Nephron progenitor cell (in vitro differentiated cells): ENCODE data around the gene TMIGD2.

ENCODE experiments used
- DNase-seq: peaks from one replicate; pipeline ENCODE4 v3.0.0; 2021
- H3K27ac Mint-ChIP-seq: 2 replicates; pipeline ENCODE4 v1.8.0; 2021; ENCODE audit warnings: mild to moderate bottlenecking, moderate library complexity, mixed read lengths
- H3K27me3 Mint-ChIP-seq: 2 replicates; pipeline ENCODE4 v1.8.0; 2021; ENCODE audit warnings: mild to moderate bottlenecking, low read depth, mixed read lengths; ENCODE audit not compliant: poor library complexity
- H3K36me3 Mint-ChIP-seq: 2 replicates; pipeline ENCODE4 v1.8.0; 2021; ENCODE audit warnings: low read depth, mixed read lengths
- H3K4me1 Mint-ChIP-seq: 2 replicates; pipeline ENCODE4 v1.8.0; 2021; ENCODE audit warnings: mixed read lengths
- H3K4me3 Mint-ChIP-seq: 2 replicates; pipeline ENCODE4 v1.8.0; 2021; ENCODE audit warnings: mild to moderate bottlenecking, moderate library complexity, mixed read lengths
- H3K9me3 Mint-ChIP-seq: 2 replicates; pipeline ENCODE4 v1.8.0; 2021; ENCODE audit warnings: mild to moderate bottlenecking, moderate library complexity, mixed read lengths
- TF ChIP-seq, protein P1 (sequence below): fragments of 200-600 bp; sonication (generic); IDR thresholded peaks from 2 replicates; pipeline ENCODE4 v1.5.0; 2021; ENCODE audit warnings: antibody characterized with exemption

The TMIGD2 gene

DNA sequence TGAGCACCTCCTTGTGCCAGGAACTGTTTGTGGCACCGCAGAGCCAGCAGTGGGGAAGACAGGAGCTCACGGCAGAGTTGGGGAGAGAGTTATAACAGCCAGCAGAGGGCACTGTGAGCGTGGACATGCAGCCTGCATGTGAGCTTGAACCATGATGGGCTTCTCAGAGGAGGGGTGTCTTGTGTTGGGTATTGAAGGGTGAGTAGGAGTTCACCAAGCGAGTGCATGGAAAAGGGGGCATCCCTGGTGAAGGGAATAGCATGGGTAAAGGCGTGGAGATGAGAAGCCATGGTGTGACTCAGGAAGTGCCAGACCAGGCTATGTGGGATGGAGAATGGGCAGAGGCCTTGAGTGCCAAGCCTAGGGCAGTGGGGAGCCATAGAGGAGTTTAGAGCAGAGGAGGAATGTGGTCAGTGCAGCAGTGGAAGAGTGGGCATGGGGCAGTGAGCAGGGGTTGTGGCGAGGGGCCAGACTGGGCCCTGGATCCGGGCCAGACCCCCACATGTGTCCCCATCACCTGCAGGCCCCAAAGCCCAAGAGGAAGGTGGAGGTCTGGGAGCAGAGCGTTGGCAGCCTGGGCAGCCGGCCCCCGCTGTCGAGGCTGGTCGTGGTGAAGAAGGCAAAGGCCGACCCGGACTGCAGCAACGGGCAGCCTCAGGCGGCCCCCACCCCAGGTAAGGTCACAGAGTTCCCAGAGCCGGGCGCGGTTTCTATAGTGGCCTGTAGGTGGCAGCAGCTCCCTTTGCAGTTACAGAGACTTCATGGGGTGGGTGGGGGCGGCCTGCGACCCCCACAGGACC, 34.9 kb downstream of the TMIGD2 start:
- Mint-ChIP-seq H3K4me3 (no peak overlapping the region), H3K27ac (no peak overlapping the region), H3K4me1 (no peaks in the 10 kb centered on the region), H3K9me3 (no peaks in the 10 kb centered on the region), H3K27me3 (no peaks in the 10 kb centered on the region), H3K36me3 (peaks cover 34% of the 10 kb centered on the region)
- TF ChIP-seq, protein P1, sequence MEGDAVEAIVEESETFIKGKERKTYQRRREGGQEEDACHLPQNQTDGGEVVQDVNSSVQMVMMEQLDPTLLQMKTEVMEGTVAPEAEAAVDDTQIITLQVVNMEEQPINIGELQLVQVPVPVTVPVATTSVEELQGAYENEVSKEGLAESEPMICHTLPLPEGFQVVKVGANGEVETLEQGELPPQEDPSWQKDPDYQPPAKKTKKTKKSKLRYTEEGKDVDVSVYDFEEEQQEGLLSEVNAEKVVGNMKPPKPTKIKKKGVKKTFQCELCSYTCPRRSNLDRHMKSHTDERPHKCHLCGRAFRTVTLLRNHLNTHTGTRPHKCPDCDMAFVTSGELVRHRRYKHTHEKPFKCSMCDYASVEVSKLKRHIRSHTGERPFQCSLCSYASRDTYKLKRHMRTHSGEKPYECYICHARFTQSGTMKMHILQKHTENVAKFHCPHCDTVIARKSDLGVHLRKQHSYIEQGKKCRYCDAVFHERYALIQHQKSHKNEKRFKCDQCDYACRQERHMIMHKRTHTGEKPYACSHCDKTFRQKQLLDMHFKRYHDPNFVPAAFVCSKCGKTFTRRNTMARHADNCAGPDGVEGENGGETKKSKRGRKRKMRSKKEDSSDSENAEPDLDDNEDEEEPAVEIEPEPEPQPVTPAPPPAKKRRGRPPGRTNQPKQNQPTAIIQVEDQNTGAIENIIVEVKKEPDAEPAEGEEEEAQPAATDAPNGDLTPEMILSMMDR: peak; percentile 81
- DNase-seq: peak; percentile 80

DNA sequence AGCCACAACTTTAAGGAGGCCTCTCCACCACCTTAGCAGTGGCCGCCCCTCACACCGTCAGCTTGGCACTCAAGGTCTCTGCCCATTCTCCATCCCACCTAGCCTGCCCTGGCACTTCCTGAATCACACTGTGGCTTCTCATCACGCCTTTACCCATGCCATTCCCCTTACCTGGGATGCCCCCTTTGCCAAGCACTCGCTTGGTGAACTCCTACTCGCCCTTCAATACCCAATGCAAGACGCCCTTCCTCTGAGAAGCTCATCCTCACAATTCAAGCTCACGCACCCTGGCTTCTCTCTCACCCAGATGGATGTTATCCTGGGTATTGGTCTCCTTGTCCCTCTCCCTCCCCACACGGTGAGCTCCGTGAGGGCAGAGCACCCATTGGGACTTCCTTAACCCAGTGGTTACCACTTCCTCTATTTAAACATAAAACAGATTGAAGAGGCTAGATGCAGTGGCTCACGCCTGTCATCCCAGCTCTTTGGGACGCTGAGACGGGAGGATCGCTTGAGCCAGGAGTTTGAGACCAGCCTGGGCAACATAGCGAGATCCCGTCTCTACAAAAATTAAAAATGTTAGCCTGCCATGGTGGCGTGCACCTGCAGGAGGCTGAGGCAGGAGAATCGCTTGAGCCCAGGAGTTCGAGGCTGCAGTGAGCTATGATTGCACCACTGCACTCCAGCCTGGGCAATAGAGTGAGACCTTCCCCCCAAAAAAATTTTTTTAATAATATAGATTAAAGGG, 35.8 kb downstream of the TMIGD2 start:
- no peak for DNase-seq
- no peak overlapping the region for H3K4me3 Mint-ChIP-seq
- TF ChIP-seq, protein P1: no peak
- H3K4me1 Mint-ChIP-seq: no peaks in the 10 kb centered on the region
- peaks cover 31% of the 10 kb centered on the region for H3K36me3 Mint-ChIP-seq
- H3K27me3 Mint-ChIP-seq: no peaks in the 10 kb centered on the region
- H3K27ac Mint-ChIP-seq: peak overlapping the region; percentile 83
- no peaks in the 10 kb centered on the region for H3K9me3 Mint-ChIP-seq

DNA sequence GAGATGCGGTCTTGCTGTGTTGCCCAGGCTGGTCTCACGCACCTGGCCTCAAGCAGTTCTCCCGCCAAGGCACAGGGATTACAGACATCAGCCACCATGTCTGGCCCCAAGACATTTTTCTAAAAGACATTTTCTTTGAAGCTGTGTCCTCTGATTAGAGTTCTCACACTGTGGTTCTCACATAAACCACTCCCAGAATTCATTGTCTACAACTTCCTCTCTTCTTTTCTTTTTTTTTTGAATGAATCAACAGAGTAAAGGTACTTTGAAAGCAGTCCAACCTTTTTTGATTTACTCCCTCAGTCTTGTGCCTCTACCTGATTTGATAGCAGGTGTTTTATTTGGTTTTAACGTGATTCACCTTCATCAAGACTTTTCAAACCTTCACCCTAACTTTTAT, 37.4 kb downstream of the TMIGD2 start:
- TF ChIP-seq, protein P1: no peak
- no peaks in the 10 kb centered on the region for H3K27me3 Mint-ChIP-seq
- H3K4me3 Mint-ChIP-seq: no peak overlapping the region
- no peaks in the 10 kb centered on the region for H3K9me3 Mint-ChIP-seq
- H3K27ac Mint-ChIP-seq: peak overlapping the region; percentile 84
- peaks cover 38% of the 10 kb centered on the region for H3K36me3 Mint-ChIP-seq
- no peak for DNase-seq
- no peaks in the 10 kb centered on the region for H3K4me1 Mint-ChIP-seq

DNA sequence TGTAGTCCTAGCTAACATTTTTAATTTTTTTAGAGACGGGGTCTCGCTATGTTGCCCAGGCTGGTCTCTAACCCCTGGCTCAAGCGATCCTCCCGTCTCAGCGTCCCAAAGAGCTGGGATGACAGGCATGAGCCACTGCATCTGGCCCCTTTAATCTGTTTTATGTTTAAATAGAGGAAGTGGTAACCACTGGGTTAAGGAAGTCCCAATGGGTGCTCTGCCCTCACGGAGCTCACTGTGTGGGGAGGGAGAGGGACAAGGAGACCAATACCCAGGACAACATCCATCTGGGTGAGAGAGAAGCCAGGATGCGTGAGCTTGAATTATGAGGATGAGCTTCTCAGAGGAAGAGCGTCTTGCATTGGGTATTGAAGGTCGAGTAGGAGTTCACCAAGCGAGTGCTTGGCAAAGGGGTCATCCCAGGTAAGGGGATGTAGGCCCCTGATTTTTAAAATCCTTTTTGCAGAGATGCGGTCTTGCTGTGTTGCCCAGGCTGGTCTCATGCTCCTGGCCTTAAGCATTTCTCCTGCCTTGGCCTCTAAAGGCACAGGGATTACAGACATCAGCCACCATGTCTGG, 41.5 kb downstream of the TMIGD2 start:
- TF ChIP-seq, protein P1: no peak
- peaks cover 39% of the 10 kb centered on the region for H3K36me3 Mint-ChIP-seq
- no peaks in the 10 kb centered on the region for H3K9me3 Mint-ChIP-seq
- no peaks in the 10 kb centered on the region for H3K4me1 Mint-ChIP-seq
- no peaks in the 10 kb centered on the region for H3K27me3 Mint-ChIP-seq
- H3K4me3 Mint-ChIP-seq: no peak overlapping the region
- peak overlapping the region; percentile 69 for H3K27ac Mint-ChIP-seq
- DNase-seq: no peak

DNA sequence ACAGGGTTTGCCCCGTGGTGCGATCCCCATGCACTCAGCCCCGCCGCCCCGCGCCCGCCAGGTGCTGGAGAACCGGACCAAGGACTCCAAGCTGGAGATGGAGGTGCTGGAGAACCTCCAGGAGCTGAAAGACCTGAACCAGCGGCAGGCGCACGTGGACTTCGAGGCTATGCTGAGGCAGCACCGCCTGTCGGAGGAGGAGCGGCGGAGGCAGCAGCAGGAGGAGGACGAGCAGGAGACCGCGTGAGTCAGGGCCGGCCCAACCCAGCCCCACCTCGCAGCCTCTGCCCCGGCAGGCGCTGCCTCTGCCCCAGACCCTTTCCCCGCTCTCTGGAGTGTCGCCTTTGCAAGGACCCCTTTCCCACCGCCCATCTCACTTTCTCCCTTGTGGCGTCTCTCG, 44.0 kb downstream of the TMIGD2 start:
- TF ChIP-seq, protein P1: no peak
- no peak for DNase-seq
- H3K9me3 Mint-ChIP-seq: peaks cover 17% of the 10 kb centered on the region
- H3K4me1 Mint-ChIP-seq: no peaks in the 10 kb centered on the region
- H3K27me3 Mint-ChIP-seq: no peaks in the 10 kb centered on the region
- peaks cover 56% of the 10 kb centered on the region for H3K36me3 Mint-ChIP-seq
- no peak overlapping the region for H3K4me3 Mint-ChIP-seq
- H3K27ac Mint-ChIP-seq: no peak overlapping the region
